Rectal smooth muscle tissue (tissue), 1 donor: ENCODE measurements around the gene FAM131C.

ENCODE experiments used
- H3K27ac ChIP-seq: one replicate; pipeline ENCODE4 v1.7.0; 2013; ENCODE audit warnings: low read depth, low read length, inconsistent platforms
- H3K27me3 ChIP-seq: one replicate; pipeline ENCODE4 v1.7.0; 2013; ENCODE audit warnings: low read length; ENCODE audit not compliant: control insufficient read depth, insufficient read depth
- H3K36me3 ChIP-seq: one replicate; pipeline ENCODE4 v1.7.0; 2013; ENCODE audit warnings: low read length; ENCODE audit not compliant: control insufficient read depth, insufficient read depth
- H3K4me1 ChIP-seq: one replicate; pipeline ENCODE4 v1.7.0; 2013; ENCODE audit warnings: low read length; ENCODE audit not compliant: control insufficient read depth, insufficient read depth
- H3K4me3 ChIP-seq: one replicate; pipeline ENCODE4 v1.7.0; 2013; ENCODE audit warnings: low read length
- H3K9ac ChIP-seq: one replicate; pipeline ENCODE4 v1.7.0; 2013; ENCODE audit warnings: low read length

FAM131C gene

GRCh38 chr1:16073490-16074119 is at the start of gene FAM131C:
Gene FAM131C (minus strand): TSS chr1:16073651. CDS start chr1:16073442, 209 bp downstream.
- Histone ChIP-seq H3K9ac (no peak within 1 kb of the TSS), H3K4me3 (peak within 1 kb of the TSS; percentile 40), H3K36me3 (no peaks in the 10 kb centered on the region), H3K27me3 (peaks cover 5% of the 10 kb centered on the region), H3K27ac (no peak within 1 kb of the TSS), H3K4me1 (no peaks in the 10 kb centered on the region)

GRCh38 chr1:16122916-16123315 is 49.5 kb upstream of the FAM131C start:
- no peak overlapping the region for H3K4me3 ChIP-seq
- H3K27me3 ChIP-seq = no peaks in the 10 kb centered on the region
- no peak overlapping the region for H3K27ac ChIP-seq
- no peaks in the 10 kb centered on the region for H3K36me3 ChIP-seq
- no peak overlapping the region for H3K9ac ChIP-seq
- H3K4me1 ChIP-seq = no peaks in the 10 kb centered on the region

- H3K4me1 ChIP-seq = no peaks in the 10 kb centered on the region
- H3K36me3 ChIP-seq = no peaks in the 10 kb centered on the region
- H3K27ac ChIP-seq = no peak overlapping the region
- H3K9ac ChIP-seq = no peak overlapping the region
- H3K27me3 ChIP-seq = no peaks in the 10 kb centered on the region
- H3K4me3 ChIP-seq = no peak overlapping the region
Measured at GRCh38 chr1:16122350-16122881, 49.0 kb upstream of the FAM131C start.

- Histone ChIP-seq H3K4me3 (no peak overlapping the region), H3K4me1 (no peaks in the 10 kb centered on the region), H3K27ac (no peak overlapping the region), H3K27me3 (no peaks in the 10 kb centered on the region), H3K9ac (no peak overlapping the region), H3K36me3 (no peaks in the 10 kb centered on the region)
Measured at GRCh38 chr1:16120940-16121410, 47.5 kb upstream of the FAM131C start.

GRCh38 chr1:16120407-16120806 is 47.0 kb upstream of the FAM131C start:
- Histone ChIP-seq H3K9ac (no peak overlapping the region), H3K27ac (no peak overlapping the region)

GRCh38 chr1:16119926-16120325 is 46.5 kb upstream of the FAM131C start:
- no peak overlapping the region for H3K4me3 ChIP-seq
- H3K27ac ChIP-seq = no peak overlapping the region
- no peaks in the 10 kb centered on the region for H3K4me1 ChIP-seq
- H3K9ac ChIP-seq = no peak overlapping the region
- no peaks in the 10 kb centered on the region for H3K36me3 ChIP-seq
- H3K27me3 ChIP-seq = no peaks in the 10 kb centered on the region

More at GRCh38 chr1:16120407-16120806, 47.0 kb upstream of the FAM131C start:
- Histone ChIP-seq H3K27me3 (no peaks in the 10 kb centered on the region), H3K4me3 (no peak overlapping the region), H3K36me3 (no peaks in the 10 kb centered on the region), H3K4me1 (no peaks in the 10 kb centered on the region)

GRCh38 chr1:16119504-16119903 is 46.1 kb upstream of the FAM131C start:
- Histone ChIP-seq H3K4me3 (no peak overlapping the region), H3K27me3 (no peaks in the 10 kb centered on the region), H3K4me1 (no peaks in the 10 kb centered on the region), H3K36me3 (no peaks in the 10 kb centered on the region), H3K9ac (no peak overlapping the region), H3K27ac (no peak overlapping the region)

- Histone ChIP-seq H3K9ac (no peak overlapping the region), H3K27ac (no peak overlapping the region), H3K27me3 (no peaks in the 10 kb centered on the region), H3K4me1 (no peaks in the 10 kb centered on the region), H3K36me3 (no peaks in the 10 kb centered on the region), H3K4me3 (no peak overlapping the region)
Measured at GRCh38 chr1:16118706-16119105, 45.3 kb upstream of the FAM131C start.

- no peak overlapping the region for H3K9ac ChIP-seq
- no peaks in the 10 kb centered on the region for H3K36me3 ChIP-seq
- H3K4me1 ChIP-seq = no peaks in the 10 kb centered on the region
- no peaks in the 10 kb centered on the region for H3K27me3 ChIP-seq
- H3K27ac ChIP-seq = no peak overlapping the region
- no peak overlapping the region for H3K4me3 ChIP-seq
Measured at GRCh38 chr1:16117936-16118335, 44.5 kb upstream of the FAM131C start.

GRCh38 chr1:16117369-16117768 is 43.9 kb upstream of the FAM131C start:
- no peaks in the 10 kb centered on the region for H3K27me3 ChIP-seq

GRCh38 chr1:16116625-16117024 is 43.2 kb upstream of the FAM131C start:
- no peaks in the 10 kb centered on the region for H3K4me1 ChIP-seq

More at GRCh38 chr1:16117369-16117768, 43.9 kb upstream of the FAM131C start:
- H3K27ac ChIP-seq = no peak overlapping the region
- no peak overlapping the region for H3K4me3 ChIP-seq
- no peak overlapping the region for H3K9ac ChIP-seq
- no peaks in the 10 kb centered on the region for H3K4me1 ChIP-seq
- H3K36me3 ChIP-seq = no peaks in the 10 kb centered on the region

GRCh38 chr1:16116002-16116401 is 42.6 kb upstream of the FAM131C start:
- Histone ChIP-seq H3K4me1 (no peaks in the 10 kb centered on the region), H3K4me3 (no peak overlapping the region), H3K36me3 (no peaks in the 10 kb centered on the region), H3K9ac (no peak overlapping the region), H3K27me3 (no peaks in the 10 kb centered on the region), H3K27ac (no peak overlapping the region)

More at GRCh38 chr1:16116625-16117024, 43.2 kb upstream of the FAM131C start:
- no peaks in the 10 kb centered on the region for H3K36me3 ChIP-seq
- H3K4me3 ChIP-seq = no peak overlapping the region
- H3K9ac ChIP-seq = no peak overlapping the region
- no peaks in the 10 kb centered on the region for H3K27me3 ChIP-seq
- H3K27ac ChIP-seq = no peak overlapping the region

GRCh38 chr1:16115468-16115983 is 42.1 kb upstream of the FAM131C start:
- H3K4me1 ChIP-seq = no peaks in the 10 kb centered on the region
- H3K27me3 ChIP-seq = no peaks in the 10 kb centered on the region
- no peak overlapping the region for H3K27ac ChIP-seq
- H3K36me3 ChIP-seq = no peaks in the 10 kb centered on the region
- H3K4me3 ChIP-seq = no peak overlapping the region
- H3K9ac ChIP-seq = no peak overlapping the region
